GM12874 (cell line): ENCODE measurements around the gene INMT.

Source experiments
- CTCF ChIP-seq: IDR thresholded peaks from 2 replicates; pipeline ENCODE4 v1.5.1; 2011; ENCODE audit warnings: low read depth, mild to moderate bottlenecking, control low read depth, low read length, moderate library complexity; ENCODE audit not compliant: insufficient read depth

INMT gene

GRCh38 chr7:30754315-30754877, 2.5 kb downstream of the INMT start:
- TF ChIP-seq CTCF: no peak

DNA sequence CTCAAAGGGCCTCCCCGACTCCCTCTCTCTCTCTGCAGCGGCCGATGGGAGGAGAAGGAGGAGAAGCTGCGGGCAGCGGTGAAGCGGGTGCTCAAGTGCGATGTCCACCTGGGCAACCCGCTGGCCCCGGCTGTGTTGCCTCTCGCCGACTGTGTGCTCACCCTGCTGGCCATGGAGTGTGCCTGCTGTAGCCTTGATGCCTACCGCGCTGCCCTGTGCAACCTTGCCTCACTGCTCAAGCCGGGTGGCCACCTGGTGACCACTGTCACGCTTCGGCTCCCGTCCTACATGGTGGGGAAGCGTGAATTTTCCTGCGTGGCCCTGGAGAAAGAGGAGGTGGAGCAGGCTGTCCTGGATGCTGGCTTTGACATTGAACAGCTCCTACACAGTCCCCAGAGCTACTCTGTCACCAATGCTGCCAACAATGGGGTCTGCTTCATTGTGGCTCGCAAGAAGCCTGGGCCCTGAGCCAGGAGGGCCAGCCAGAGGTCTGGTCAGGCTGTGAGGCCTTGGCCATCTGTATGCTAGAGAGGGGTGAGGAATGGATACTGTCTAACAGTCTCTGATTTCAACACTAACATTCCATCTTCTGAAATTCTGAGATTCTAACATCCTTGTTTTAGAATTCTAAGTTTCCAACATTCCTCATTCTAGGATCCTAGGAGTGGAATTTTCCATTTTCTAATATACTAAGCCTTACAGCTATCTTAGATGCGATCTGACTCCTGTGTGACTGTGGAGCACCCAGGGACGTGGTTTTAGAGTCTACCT, 3.6 kb downstream of the INMT start:
- TF ChIP-seq CTCF: no peak

DNA sequence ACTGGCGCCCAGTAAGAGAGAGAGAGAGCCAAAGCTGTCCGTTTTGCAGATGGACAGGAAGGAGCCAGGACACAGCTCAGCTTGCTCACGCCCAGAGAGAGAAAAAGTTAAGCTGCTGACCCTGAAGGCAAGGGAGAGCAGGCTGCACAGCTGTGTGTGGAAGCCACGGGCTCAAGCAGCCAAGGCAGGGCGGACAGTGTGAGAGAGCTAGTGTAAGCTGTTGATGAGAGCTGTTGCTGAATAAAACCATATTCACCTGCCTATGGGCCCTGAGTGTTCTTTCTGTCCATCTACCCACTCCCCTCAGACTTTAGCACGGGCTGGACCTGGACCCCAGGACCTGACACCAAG, 5.4 kb downstream of the INMT start:
- TF ChIP-seq CTCF: no peak

DNA sequence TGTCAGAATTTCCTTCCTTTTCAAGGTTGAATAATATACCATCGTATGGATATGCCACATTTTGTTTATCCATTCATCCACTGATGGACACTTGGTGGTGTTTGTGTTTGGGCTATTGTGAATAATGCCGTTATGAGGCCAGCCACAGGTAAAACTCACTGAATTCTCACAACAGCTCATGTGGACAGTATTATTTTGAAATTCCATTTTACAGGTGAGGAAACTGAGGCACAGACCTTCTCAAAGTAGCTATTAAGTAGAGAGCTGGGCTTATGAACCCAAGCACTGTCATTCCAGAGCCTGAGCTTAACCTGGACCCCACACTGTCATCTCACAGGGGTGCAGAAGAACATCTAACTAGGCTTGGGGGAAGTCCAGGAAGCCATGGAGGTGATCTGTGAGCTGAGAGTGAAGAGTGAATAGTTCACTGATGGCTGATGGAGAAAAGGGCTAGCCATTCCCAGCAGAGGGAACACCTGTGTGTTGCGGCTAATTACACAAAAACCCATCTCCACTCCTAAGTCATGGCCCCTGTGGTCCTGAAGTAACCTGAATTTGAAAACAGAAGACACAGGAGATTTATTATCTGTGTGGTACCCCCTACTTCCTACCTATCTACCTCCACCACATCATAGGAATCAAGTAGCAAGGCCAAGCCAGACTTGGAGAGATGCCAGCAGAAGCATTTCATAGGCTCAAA, 8.7 kb downstream of the INMT start:
- TF ChIP-seq CTCF: no peak

GRCh38 chr7:30761214-30762156, 9.6 kb downstream of the INMT start:
- no peak for TF ChIP-seq CTCF

DNA sequence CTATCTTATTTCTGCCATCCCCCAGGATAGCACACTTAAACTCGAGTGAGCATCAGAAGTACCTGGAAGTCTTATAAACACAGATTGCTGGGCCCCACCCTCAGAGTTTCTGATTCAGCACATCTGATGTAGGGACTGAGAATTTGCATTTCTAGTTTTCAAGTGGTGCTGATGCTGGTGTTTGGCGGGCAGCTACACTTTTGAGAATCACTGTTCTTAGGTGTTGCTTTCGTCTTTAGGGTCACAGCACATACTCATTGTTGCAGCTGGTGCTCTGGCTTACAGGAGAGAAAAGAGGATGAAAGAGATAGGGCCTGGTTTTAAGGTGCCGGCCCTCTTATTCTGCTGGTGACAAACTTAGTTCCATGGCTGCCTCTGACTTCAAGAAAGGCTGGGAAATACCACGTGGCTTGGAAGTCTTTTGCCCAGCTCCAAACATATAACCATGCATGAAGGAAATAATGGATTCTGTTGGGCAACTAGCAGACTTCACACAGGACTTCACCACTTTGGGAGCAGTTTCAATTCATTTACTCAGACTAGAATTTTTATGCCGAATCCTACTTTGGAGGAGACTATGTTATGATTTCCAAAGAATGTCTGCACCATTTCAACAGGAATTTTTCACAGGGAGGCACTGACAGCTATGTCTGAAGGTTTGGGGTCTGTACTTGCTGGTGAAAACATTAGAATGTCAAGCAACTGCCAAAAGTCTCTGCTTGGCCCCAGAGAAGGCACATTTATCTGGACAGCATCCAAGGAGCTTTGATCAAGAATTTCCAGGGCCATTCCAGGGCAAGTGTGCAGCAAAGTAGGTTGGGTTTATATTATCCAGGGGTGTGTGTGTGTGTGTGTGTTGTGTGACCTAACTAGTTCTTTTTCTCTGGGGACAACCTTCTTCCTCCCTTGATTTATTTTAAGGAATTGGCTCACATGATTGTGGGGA, 12.4 kb downstream of the INMT start:
- TF ChIP-seq CTCF: no peak
